H1 (cell line): Measurements from ENCODE around the gene FRMPD4. TPM values are rescaled to one million over a fixed set of nuclear protein-coding genes. Genes with fewer than 3 reads are reported as not detected.

Experiments used
- CTCF ChIA-PET: fragments of 300-600 bp; sonication (Branson Sonifier 250); formaldehyde crosslinking; loops from one replicate; lab custom pipeline; 2021; ENCODE audit not compliant: partially characterized antibody; lab: Charles Lee
- POLR2A ChIA-PET: fragments of 300-600 bp; sonication (Branson Sonifier 250); formaldehyde crosslinking; loops from one replicate; lab custom pipeline; 2021; ENCODE audit warnings: inconsistent platforms; ENCODE audit not compliant: partially characterized antibody; lab: Charles Lee
- DNase-seq, 2 experiments: peaks; one replicate each; pipeline versions ENCODE4 v3.0.0 to v3.0.0-alpha.2; 2010 to 2022; ENCODE audit warnings: low spot score in 2 of 2, low read depth in 1 of 2, mixed read lengths in 1 of 2
- FAIRE-seq: peaks from 2 replicates; lab custom pipeline; 2011; peaks lifted over from hg19 to GRCh38; lab: Jason Lieb, UNC
- H2AFZ ChIP-seq: 2 replicates; pipeline ENCODE4 v1.8.1; 2012; ENCODE audit warnings: low read length, inconsistent platforms
- H2AK5ac ChIP-seq: 2 replicates; pipeline ENCODE4 v1.6.1; 2013; ENCODE audit warnings: low read depth, low read length
- H2BK120ac ChIP-seq: replicated peaks from 2 replicates; pipeline ENCODE3; 2013; ENCODE audit warnings: low read depth, low read length, inconsistent platforms
- H2BK12ac ChIP-seq: 2 replicates; pipeline ENCODE4 v1.6.1; 2013; ENCODE audit warnings: low read depth, low read length
- H2BK15ac ChIP-seq: 2 replicates; pipeline ENCODE4 v1.6.1; 2013; ENCODE audit warnings: low read length
- H2BK20ac ChIP-seq: 2 replicates; pipeline ENCODE4 v1.6.1; 2013; ENCODE audit warnings: low read length
- H2BK5ac ChIP-seq: 2 replicates; pipeline ENCODE4 v1.6.1; 2013; ENCODE audit warnings: low read depth, low read length
- H3K14ac ChIP-seq: 2 replicates; pipeline ENCODE4 v1.6.1; 2013; ENCODE audit warnings: inconsistent platforms; ENCODE audit not compliant: insufficient read length
- H3K18ac ChIP-seq: 2 replicates; pipeline ENCODE4 v1.6.1; 2013; ENCODE audit warnings: low read length; ENCODE audit errors: extremely low read depth
- H3K23ac ChIP-seq: 2 replicates; pipeline ENCODE4 v1.6.1; 2013; ENCODE audit warnings: inconsistent platforms; ENCODE audit not compliant: insufficient read length
- H3K23me2 ChIP-seq: 2 replicates; pipeline ENCODE4 v1.6.1; 2013; ENCODE audit warnings: low read depth, low read length
- H3K27ac ChIP-seq: 2 replicates; pipeline ENCODE4 v1.6.1; 2011; ENCODE audit warnings: low read depth, low read length, inconsistent platforms
- H3K27me3 ChIP-seq, 4 experiments: replicated peaks in 1 of 4; 1 replicate in 1 of 4; 2 replicates in 3 of 4; pipeline versions ENCODE4 v1.6.1 to v1.8.1; 2011 to 2013; ENCODE audit warnings: low read length in 3 of 4, mild to moderate bottlenecking in 3 of 4, inconsistent platforms in 2 of 4, mixed read lengths in 2 of 4, moderate library complexity in 1 of 4; ENCODE audit not compliant: control insufficient read depth in 3 of 4, insufficient read depth in 3 of 4; ENCODE audit errors: extremely low read depth in 1 of 4
- H3K36me3 ChIP-seq, 4 experiments: 2 replicates each; pipeline versions ENCODE4 v1.6.1 to v1.8.1; 2011 to 2013; ENCODE audit warnings: mild to moderate bottlenecking in 4 of 4, low read length in 3 of 4, moderate library complexity in 2 of 4, control low read depth in 1 of 4, inconsistent platforms in 1 of 4; ENCODE audit not compliant: insufficient read depth in 4 of 4, control insufficient read depth in 2 of 4
- H3K4ac ChIP-seq: replicated peaks from 2 replicates; pipeline ENCODE3; 2013; ENCODE audit warnings: low read length, low read depth, mixed read lengths, inconsistent platforms; ENCODE audit not compliant: insufficient read length
- H3K4me1 ChIP-seq, 4 experiments: replicated peaks in 1 of 4; 1 replicate in 1 of 4; 2 replicates in 3 of 4; pipeline versions ENCODE4 v1.6.1 to v1.8.1; 2011 to 2013; ENCODE audit warnings: low read length in 3 of 4, inconsistent platforms in 2 of 4, mixed read lengths in 1 of 4; ENCODE audit not compliant: insufficient read depth in 4 of 4, control insufficient read depth in 3 of 4
- H3K4me2 ChIP-seq, 2 experiments: 2 replicates each; pipeline versions ENCODE4 v1.6.1 to v1.8.1; 2011 to 2013; ENCODE audit warnings: low read depth in 2 of 2, low read length in 2 of 2, control low read depth in 1 of 2, inconsistent platforms in 1 of 2, mild to moderate bottlenecking in 1 of 2; ENCODE audit not compliant: insufficient read depth in 1 of 2
- H3K4me3 ChIP-seq, 4 experiments: fragments of 200-600, 300-600 bp in 1 of 4; sonication (generic), shearing (Covaris generic), sonication (Bioruptor Twin) in 1 of 4; 2 replicates each; pipeline versions ENCODE4 v1.5.1 to v1.8.1; 2011 to 2016; ENCODE audit warnings: low read length in 4 of 4, low read depth in 3 of 4, control low read depth in 2 of 4, inconsistent platforms in 2 of 4, mild to moderate bottlenecking in 2 of 4, mixed read lengths in 1 of 4, moderate library complexity in 1 of 4; ENCODE audit not compliant: insufficient read depth in 2 of 4; ENCODE audit errors: extremely low read depth in 1 of 4
- H3K56ac ChIP-seq: replicated peaks from 2 replicates; pipeline ENCODE3; 2013; ENCODE audit warnings: low read depth, mild to moderate bottlenecking, mixed read lengths, low read length, inconsistent platforms; ENCODE audit not compliant: insufficient read length
- H3K79me1 ChIP-seq: 2 replicates; pipeline ENCODE4 v1.6.1; 2013; ENCODE audit warnings: low read depth, low read length, control low read depth
- H3K79me2 ChIP-seq, 2 experiments: 2 replicates each; pipeline versions ENCODE4 v1.6.1 to v1.8.1; 2012 to 2013; ENCODE audit warnings: low read length in 2 of 2, mild to moderate bottlenecking in 2 of 2, inconsistent platforms in 1 of 2; ENCODE audit not compliant: insufficient read depth in 2 of 2, control insufficient read depth in 1 of 2
- H3K9ac ChIP-seq, 4 experiments: replicated peaks in 1 of 4; 1 replicate in 1 of 4; 2 replicates in 3 of 4; pipeline versions ENCODE4 v1.6.1 to v1.8.1; 2011 to 2013; ENCODE audit warnings: low read depth in 3 of 4, low read length in 3 of 4, control low read depth in 2 of 4, mild to moderate bottlenecking in 2 of 4, moderate library complexity in 2 of 4, inconsistent platforms in 1 of 4; ENCODE audit errors: extremely low read depth in 1 of 4
- H3K9me3 ChIP-seq, 2 experiments: 2 replicates each; pipeline versions ENCODE4 v1.6.1 to v1.8.1; 2012 to 2013; ENCODE audit warnings: mild to moderate bottlenecking in 2 of 2, moderate library complexity in 2 of 2, control low read depth in 1 of 2, inconsistent platforms in 1 of 2, low read depth in 1 of 2, low read length in 1 of 2, mixed read lengths in 1 of 2; ENCODE audit not compliant: insufficient read depth in 2 of 2
- H4K20me1 ChIP-seq, 2 experiments: replicated peaks in 1 of 2; 2 replicates each; pipeline versions ENCODE3 to v1.8.1; 2011 to 2013; ENCODE audit warnings: inconsistent platforms in 2 of 2, low read length in 2 of 2, mild to moderate bottlenecking in 1 of 2; ENCODE audit not compliant: insufficient read depth in 2 of 2, control insufficient read depth in 1 of 2
- H4K5ac ChIP-seq: 2 replicates; pipeline ENCODE4 v1.6.1; 2013; ENCODE audit warnings: low read length, low read depth, mixed read lengths, inconsistent platforms; ENCODE audit not compliant: insufficient read length
- H4K8ac ChIP-seq: 2 replicates; pipeline ENCODE4 v1.8.0; 2013; ENCODE audit warnings: mild to moderate bottlenecking, moderate library complexity, low read length, inconsistent platforms; ENCODE audit not compliant: insufficient read depth; ENCODE audit errors: extremely low read depth
- H4K91ac ChIP-seq: replicated peaks from 2 replicates; pipeline ENCODE3; 2013; ENCODE audit warnings: low read length, mixed read lengths, inconsistent platforms; ENCODE audit not compliant: insufficient read length
- GABPA ChIP-seq: IDR thresholded peaks from 2 replicates; pipeline ENCODE4 v1.6.1; 2011; ENCODE audit warnings: mild to moderate bottlenecking, low read length, moderate library complexity, borderline replicate concordance; ENCODE audit not compliant: insufficient read depth
- KDM1A ChIP-seq: fragments of 200-600, 300-600 bp; sonication (generic); IDR thresholded peaks from 2 replicates; pipeline ENCODE4 v1.7.1; 2016; ENCODE audit warnings: mild to moderate bottlenecking, low read length, borderline replicate concordance
- SIRT6 ChIP-seq: IDR thresholded peaks from one replicate; pipeline ENCODE4 v1.7.1; 2012; ENCODE audit warnings: low read length, inconsistent platforms
- SP2 ChIP-seq: IDR thresholded peaks from 2 replicates; pipeline ENCODE4 v1.6.1; 2012; ENCODE audit warnings: mild to moderate bottlenecking, low read length, inconsistent platforms
- TCF12 ChIP-seq: IDR thresholded peaks from 2 replicates; pipeline ENCODE4 v1.6.1; 2011; ENCODE audit warnings: low read depth, mild to moderate bottlenecking, low read length
- YY1 ChIP-seq: IDR thresholded peaks from 2 replicates; pipeline ENCODE4 v1.6.1; 2011; ENCODE audit warnings: low read depth, mild to moderate bottlenecking, low read length
- WGBS, 2 experiments: shearing (Covaris generic) in 1 of 2; methylation state at CpG; one replicate each; pipeline versions ENCODE4 v1.1.6 to v1.1.7; 2013 to 2015; ENCODE audit warnings: low lambda C conversion rate in 2 of 2, mixed read lengths in 2 of 2, inconsistent platforms in 1 of 2, low coverage in 1 of 2, missing lambda C conversion rate in 1 of 2; ENCODE audit not compliant: insufficient replicate concordance in 2 of 2, insufficient coverage in 1 of 2, insufficient read length in 1 of 2; ENCODE audit errors: extremely low coverage in 1 of 2, missing lambda C conversion rate in 1 of 2; 5-methylcytosine and 5-hydroxymethylcytosine counted together
- polyA plus RNA-seq, 7 experiments: library from polyadenylated mRNA; depleted of rRNA in 3 of 7; stranded (reverse) in 5 of 7; unstranded in 2 of 7; fragments of >200 nt in 5 of 7; fragments of 200-250 nt in 2 of 7; gene quantifications; 1 replicate in 5 of 7; 2 replicates in 1 of 7; 4 replicates in 1 of 7; pipeline versions ENCODE4 v1.2.1 to v1.2.3, GENCODE V29; 2011 to 2013; ENCODE audit warnings: missing spikeins in 2 of 7, mixed read lengths in 2 of 7
- total RNA-seq: library from RNA; stranded (reverse); fragmentation: NEBNext Ultra II Directional; extraction: Animal tissue kit (Norgen Biotek cat#: 25700); gene quantifications from 2 replicates; pipeline ENCODE4 v1.2.1, GENCODE V29; 2021

The FRMPD4 gene
- total and polyA plus RNA-seq, 2 of the 8 experiments (the other 6 are each of a cell fraction or from before 2014, with no cell fraction given): 0.02 to 0.37 TPM

GRCh38 chrX:12282991-12283390 is 144.7 kb downstream of the FRMPD4 start:
- no peak overlapping the region for H2BK5ac ChIP-seq
- no peak overlapping the region for H3K14ac ChIP-seq
- H2BK120ac ChIP-seq: no peak overlapping the region
- DNase-seq: no peak
- no peak overlapping the region for H3K27ac ChIP-seq
- no peaks in the 10 kb centered on the region for H3K27me3 ChIP-seq
- H2BK20ac ChIP-seq: no peak overlapping the region
- H4K8ac ChIP-seq: no peak overlapping the region
- 91% methylated on average over 2 of the region's 2 CpGs; no CpG with 5 or more reads in 1 of the 2 experiments for WGBS, 2 experiments
- no peak overlapping the region for H2AK5ac ChIP-seq
- POLR2A ChIA-PET: no interaction called here
- H3K4me2 ChIP-seq: no peak overlapping the region
- no peaks in the 10 kb centered on the region for H3K79me2 ChIP-seq
- H4K91ac ChIP-seq: no peak overlapping the region
- H3K36me3 ChIP-seq: no peaks in the 10 kb centered on the region
- H3K4ac ChIP-seq: no peak overlapping the region
- H2BK12ac ChIP-seq: no peak overlapping the region
- no peak for FAIRE-seq
- no peaks in the 10 kb centered on the region for H3K23me2 ChIP-seq
- no peak for TF ChIP-seq SIRT6
- TF ChIP-seq KDM1A: no peak
- TF ChIP-seq YY1: no peak
- no peak for TF ChIP-seq SP2
- TF ChIP-seq GABPA: no peak
- TF ChIP-seq TCF12: no peak
- TF ChIP-seq, all 59 proteins: peak for 0
- Histone ChIP-seq H4K5ac (no peak overlapping the region), H3K56ac (no peak overlapping the region), H2AFZ (no peak overlapping the region), H3K79me1 (no peaks in the 10 kb centered on the region), H4K20me1 (no peaks in the 10 kb centered on the region), H3K4me3 (no peak overlapping the region), H3K18ac (no peak overlapping the region), H3K23ac (no peak overlapping the region), H3K9me3 (no peaks in the 10 kb centered on the region), H3K4me1 (no peaks in the 10 kb centered on the region), H3K9ac (no peak overlapping the region), H2BK15ac (no peak overlapping the region)
- CTCF ChIA-PET: no interaction called here
